ENCODE results near the gene STRA8. TPM values are rescaled to one million over a fixed set of nuclear protein-coding genes. Genes with fewer than 3 reads are reported as not detected.
A peak's percentile ranks its signal among the peaks of the same experiment; 100 is the strongest.

The STRA8 gene
- total RNA-seq, 6 experiments from 2014 or later, result not detected

- TF ChIP-seq POLR2A (IDR thresholded peaks at IDR 0.05), result no peak
- intact Hi-C loops (cut with DNase I), result no loop called here
- WGBS (ENCODE audit: insufficient coverage, low coverage, low lambda C conversion rate, missing lambda C conversion rate), result 25% methylated on average over 4 of the region's 7 CpGs
- H3K9me3 ChIP-seq, result no peaks in the 10 kb centered on the region
- H3K27me3 ChIP-seq, result no peaks in the 10 kb centered on the region
- no peak overlapping the region for H3K4me3 ChIP-seq
- peaks cover 0 to 30% (median 7%) of the 10 kb centered on the region in 4 donors for H3K4me1 ChIP-seq
- ATAC-seq (peak in 1 of 4 donors; percentile 5), DNase-seq (no peak)
- peak overlapping the region in 1 of 3 donors; percentile 59 for H3K27ac ChIP-seq
- H3K36me3 ChIP-seq, result peaks cover 0 to 29% (median 2%) of the 10 kb centered on the region in 4 donors
Measured at GRCh38 chr7:135206941-135207391, 26.7 kb upstream of the STRA8 start.

- TF ChIP-seq POLR2A (IDR thresholded peaks at IDR 0.05) (no peak), CTCF (IDR thresholded peaks at IDR 0.05) (no peak)
- Histone ChIP-seq H3K27ac (peak overlapping the region in 1 of 3 donors; percentile 59), H3K4me3 (no peak overlapping the region), H3K4me1 (peaks cover 0 to 30% (median 7%) of the 10 kb centered on the region in 4 donors), H3K9me3 (no peaks in the 10 kb centered on the region), H3K36me3 (peaks cover 0 to 23% (median 2%) of the 10 kb centered on the region in 4 donors), H3K27me3 (no peaks in the 10 kb centered on the region)
- intact Hi-C loops (cut with DNase I), result no loop called here
- 67% methylated on average over 5 of the region's 8 CpGs for WGBS (ENCODE audit: insufficient coverage, low coverage, low lambda C conversion rate, missing lambda C conversion rate)
- DNase-seq (no peak), ATAC-seq (no peak)
Measured at GRCh38 chr7:135207406-135208101, 26.1 kb upstream of the STRA8 start.

- peaks cover 0 to 16% (median 2%) of the 10 kb centered on the region in 4 donors for H3K36me3 ChIP-seq
- H3K27ac ChIP-seq, result peak overlapping the region in 1 of 3 donors; percentile 59
- no peak for ATAC-seq
- H3K9me3 ChIP-seq, result no peaks in the 10 kb centered on the region
- 52% methylated on average over 2 of the region's 6 CpGs for WGBS (ENCODE audit: insufficient coverage, low coverage, low lambda C conversion rate, missing lambda C conversion rate)
- TF ChIP-seq POLR2A (IDR thresholded peaks at IDR 0.05), result no peak
- no peak for TF ChIP-seq CTCF (IDR thresholded peaks at IDR 0.05)
- no peaks in the 10 kb centered on the region for H3K27me3 ChIP-seq
- H3K4me1 ChIP-seq, result peaks cover 0 to 30% (median 7%) of the 10 kb centered on the region in 4 donors
- intact Hi-C loops (cut with DNase I), result no loop called here
- no peak overlapping the region for H3K4me3 ChIP-seq
- DNase-seq, result no peak
Measured at GRCh38 chr7:135208102-135208793, 25.4 kb upstream of the STRA8 start.

GRCh38 chr7:135209225-135209834 is 24.3 kb upstream of the STRA8 start:
- intact Hi-C loops (cut with DNase I), result no loop called here
- Histone ChIP-seq H3K36me3 (peaks cover 0 to 7% (median 2%) of the 10 kb centered on the region in 4 donors), H3K27me3 (no peaks in the 10 kb centered on the region), H3K27ac (no peak overlapping the region), H3K4me3 (no peak overlapping the region), H3K9me3 (no peaks in the 10 kb centered on the region), H3K4me1 (peaks cover 0 to 30% (median 7%) of the 10 kb centered on the region in 4 donors)
- ATAC-seq (no peak), DNase-seq (no peak)
- 80% methylated on average over 7 of the region's 7 CpGs for WGBS (ENCODE audit: insufficient coverage, low coverage, low lambda C conversion rate, missing lambda C conversion rate)
- TF ChIP-seq POLR2A (IDR thresholded peaks at IDR 0.05) (no peak), CTCF (IDR thresholded peaks at IDR 0.05) (no peak)

Data from right lobe of liver (tissue), 6 donors.